Parathyroid adenoma (tissue), 2 donors: ENCODE results near the gene CADPS.

Experiments used
- H2AFZ ChIP-seq: fragments of 300-600 bp; sonication (generic); one replicate; pipeline ENCODE4 v1.7.0; 2017; ENCODE audit warnings: antibody characterized with exemption, mild to moderate bottlenecking
- H3K27ac ChIP-seq: fragments of 300-600 bp; sonication (generic); one replicate; pipeline ENCODE4 v1.7.0; 2017
- H3K27me3 ChIP-seq: fragments of 300-600 bp; sonication (generic); one replicate; pipeline ENCODE4 v1.7.0; 2017; ENCODE audit warnings: low read length; ENCODE audit not compliant: control insufficient read depth, insufficient read depth
- H3K36me3 ChIP-seq: fragments of 300-600 bp; sonication (generic); one replicate; pipeline ENCODE4 v1.7.0; 2017; ENCODE audit warnings: low read length; ENCODE audit not compliant: control insufficient read depth, insufficient read depth
- H3K4me1 ChIP-seq: fragments of 300-600 bp; sonication (generic); one replicate; pipeline ENCODE4 v1.7.0; 2017; ENCODE audit warnings: control low read depth
- H3K4me2 ChIP-seq: fragments of 300-600 bp; sonication (generic); one replicate; pipeline ENCODE4 v1.7.0; 2017; ENCODE audit warnings: low read length
- H3K4me3 ChIP-seq: fragments of 300-600 bp; sonication (generic); one replicate; pipeline ENCODE4 v1.7.0; 2017; ENCODE audit warnings: low read depth, low read length
- H3K79me2 ChIP-seq: fragments of 300-600 bp; sonication (generic); one replicate; pipeline ENCODE4 v1.7.0; 2017; ENCODE audit warnings: control low read depth
- H3K9ac ChIP-seq: fragments of 300-600 bp; sonication (generic); one replicate; pipeline ENCODE4 v1.7.0; 2017; ENCODE audit warnings: mild to moderate bottlenecking
- H3K9me3 ChIP-seq: fragments of 300-600 bp; sonication (generic); one replicate; pipeline ENCODE4 v1.7.0; 2017; ENCODE audit warnings: low read length; ENCODE audit not compliant: control insufficient read depth
- CTCF ChIP-seq: fragments of 300-600 bp; sonication (generic); IDR thresholded peaks from one replicate; pipeline ENCODE4 v1.7.0; 2017; ENCODE audit warnings: antibody characterized with exemption, mild to moderate bottlenecking
- donor health status: primary hyperparathyroidism.

CADPS gene

GRCh38 chr3:62824965-62825592 is 50.1 kb downstream of the CADPS start:
- Histone ChIP-seq H3K4me3 (no peak overlapping the region), H2AFZ (no peak overlapping the region), H3K79me2 (peaks cover 13% of the 10 kb centered on the region), H3K4me2 (no peak overlapping the region), H3K27ac (no peak overlapping the region), H3K9ac (no peak overlapping the region), H3K36me3 (no peaks in the 10 kb centered on the region), H3K4me1 (peaks cover 5% of the 10 kb centered on the region), H3K27me3 (no peaks in the 10 kb centered on the region), H3K9me3 (no peaks in the 10 kb centered on the region)
- no peak for TF ChIP-seq CTCF

GRCh38 chr3:62823461-62824050 is 51.7 kb downstream of the CADPS start:
- no peak for TF ChIP-seq CTCF
- Histone ChIP-seq H3K9me3 (no peaks in the 10 kb centered on the region), H3K36me3 (no peaks in the 10 kb centered on the region), H3K9ac (no peak overlapping the region), H3K79me2 (peaks cover 11% of the 10 kb centered on the region), H3K27ac (no peak overlapping the region), H2AFZ (no peak overlapping the region), H3K4me2 (no peak overlapping the region), H3K4me3 (no peak overlapping the region), H3K4me1 (peaks cover 5% of the 10 kb centered on the region), H3K27me3 (no peaks in the 10 kb centered on the region)

- H3K27ac ChIP-seq = no peak overlapping the region
- H3K9ac ChIP-seq = no peak overlapping the region
- peaks cover 11% of the 10 kb centered on the region for H3K79me2 ChIP-seq
- H3K4me1 ChIP-seq = peaks cover 2% of the 10 kb centered on the region
- no peak for TF ChIP-seq CTCF
- H3K4me2 ChIP-seq = no peak overlapping the region
- no peaks in the 10 kb centered on the region for H3K36me3 ChIP-seq
- no peak overlapping the region for H2AFZ ChIP-seq
- H3K27me3 ChIP-seq = no peaks in the 10 kb centered on the region
- no peaks in the 10 kb centered on the region for H3K9me3 ChIP-seq
- H3K4me3 ChIP-seq = no peak overlapping the region
Observed at GRCh38 chr3:62822905-62823304, 52.3 kb downstream of the CADPS start.

- H3K27ac ChIP-seq = no peak overlapping the region
- no peak overlapping the region for H3K4me2 ChIP-seq
Observed at GRCh38 chr3:62818347-62818746, 56.9 kb downstream of the CADPS start.

More at GRCh38 chr3:62818347-62818746, 56.9 kb downstream of the CADPS start:
- Histone ChIP-seq H3K9me3 (no peaks in the 10 kb centered on the region), H2AFZ (no peak overlapping the region), H3K36me3 (no peaks in the 10 kb centered on the region), H3K9ac (no peak overlapping the region), H3K27me3 (no peaks in the 10 kb centered on the region), H3K4me1 (no peaks in the 10 kb centered on the region), H3K79me2 (peaks cover 11% of the 10 kb centered on the region), H3K4me3 (no peak overlapping the region)
- no peak for TF ChIP-seq CTCF
